HG03139 (cell line): Measurements from ENCODE around the gene GAB1.

Experiments
- ATAC-seq: cut with Tn5 transposase; IDR thresholded peaks from one replicate; pipeline ENCODE4 v1.9.1; 2021; ENCODE audit not compliant: unreplicated experiment

GAB1 gene

GRCh38 chr4:143407888-143408287 lies 71.2 kb downstream of the GAB1 start:
- ATAC-seq, result no peak

- ATAC-seq, result no peak
These were observed 73.3 kb downstream of the GAB1 start for GRCh38 chr4:143410015-143410414.

GRCh38 chr4:143411527-143412419 lies 75.1 kb downstream of the GAB1 start:
- ATAC-seq, result no peak

- ATAC-seq, result no peak
These were observed 75.7 kb downstream of the GAB1 start for GRCh38 chr4:143412420-143412758.

GRCh38 chr4:143417679-143418403 lies 81.2 kb downstream of the GAB1 start:
- peak; percentile 91 for ATAC-seq

GRCh38 chr4:143420227-143420626 lies 83.6 kb downstream of the GAB1 start:
- ATAC-seq, result no peak

- no peak for ATAC-seq
These were observed 84.9 kb downstream of the GAB1 start for GRCh38 chr4:143421609-143422008.

- no peak for ATAC-seq
These were observed 87.6 kb downstream of the GAB1 start for GRCh38 chr4:143424276-143424675.

- no peak for ATAC-seq
These were observed 95.0 kb downstream of the GAB1 start for GRCh38 chr4:143431526-143432257.

GRCh38 chr4:143432258-143432591 lies 95.5 kb downstream of the GAB1 start:
- no peak for ATAC-seq

- ATAC-seq, result no peak
These were observed 96.6 kb downstream of the GAB1 start for GRCh38 chr4:143433231-143433630.

- no peak for ATAC-seq
These were observed 99.3 kb downstream of the GAB1 start for GRCh38 chr4:143435955-143436354.

GRCh38 chr4:143437476-143437875 lies 100.8 kb downstream of the GAB1 start:
- no peak for ATAC-seq

GRCh38 chr4:143437937-143438336 lies 101.3 kb downstream of the GAB1 start:
- ATAC-seq, result no peak

- no peak for ATAC-seq
These were observed 102.0 kb downstream of the GAB1 start for GRCh38 chr4:143438710-143439109.

GRCh38 chr4:143441109-143441508 lies 104.4 kb downstream of the GAB1 start:
- ATAC-seq, result no peak

GRCh38 chr4:143441678-143442077 lies 105.0 kb downstream of the GAB1 start:
- ATAC-seq, result no peak

- no peak for ATAC-seq
These were observed 107.1 kb downstream of the GAB1 start for GRCh38 chr4:143443728-143444127.

- no peak for ATAC-seq
These were observed 114.5 kb downstream of the GAB1 start for GRCh38 chr4:143451186-143451585.

- ATAC-seq, result no peak
These were observed 118.5 kb downstream of the GAB1 start for GRCh38 chr4:143455211-143455610.

GRCh38 chr4:143458966-143459365 lies 122.3 kb downstream of the GAB1 start:
- ATAC-seq, result no peak
